OCI-LY3 (cell line): ENCODE results near the gene MYF5.

Experiments used
- H2AFZ ChIP-seq: fragments of 200-600, 300-600 bp; shearing (Covaris generic); 2 replicates; pipeline ENCODE4 v1.6.0; 2014; ENCODE audit warnings: antibody characterized with exemption, low read depth, low read length
- H3K27ac ChIP-seq: fragments of 200-600, 300-600 bp; sonication (generic); 2 replicates; pipeline ENCODE4 v1.5.1; 2014; ENCODE audit warnings: mild to moderate bottlenecking, low read length, moderate library complexity, mixed read lengths
- H3K27me3 ChIP-seq: fragments of 200-600, 300-600 bp; sonication (generic); 2 replicates; pipeline ENCODE4 v1.6.1; 2014; ENCODE audit warnings: low read depth, low read length, mixed read lengths
- H3K36me3 ChIP-seq: fragments of 200-600, 300-600 bp; sonication (generic); replicated peaks from 2 replicates; pipeline ENCODE3; 2014; ENCODE audit warnings: low read depth, low read length, mixed read lengths
- H3K4me1 ChIP-seq: fragments of 300-600, 200-600 bp; sonication (generic); 2 replicates; pipeline ENCODE4 v1.6.1; 2014; ENCODE audit warnings: low read length, mixed read lengths
- H3K4me2 ChIP-seq: fragments of 200-600, 300-600 bp; sonication (generic); 2 replicates; pipeline ENCODE4 v1.6.1; 2014; ENCODE audit warnings: low read length, mixed read lengths
- H3K4me3 ChIP-seq: fragments of 300-600, 200-600 bp; sonication (generic); 2 replicates; pipeline ENCODE4 v1.5.1; 2014; ENCODE audit warnings: antibody characterized with exemption, mild to moderate bottlenecking, low read length, moderate library complexity
- H3K79me2 ChIP-seq: fragments of 300-600, 200-600 bp; shearing (Covaris generic); 2 replicates; pipeline ENCODE4 v1.6.1; 2014; ENCODE audit warnings: mild to moderate bottlenecking, low read length, mixed read lengths
- H3K9ac ChIP-seq: fragments of 300-600, 200-600 bp; shearing (Covaris generic); 2 replicates; pipeline ENCODE4 v1.6.0; 2014; ENCODE audit warnings: mild to moderate bottlenecking, low read length, moderate library complexity
- H3K9me3 ChIP-seq: fragments of 200-600, 300-600 bp; shearing (Covaris generic); 2 replicates; pipeline ENCODE4 v1.6.1; 2014; ENCODE audit warnings: low read length, mixed read lengths; ENCODE audit not compliant: insufficient read depth
- H4K20me1 ChIP-seq: fragments of 200-600, 300-600 bp; sonication (generic); 2 replicates; pipeline ENCODE4 v1.6.1; 2016; ENCODE audit warnings: low read length, mixed read lengths; ENCODE audit not compliant: insufficient read depth
- CTCF ChIP-seq: fragments of 200-600, 300-600 bp; sonication (generic); IDR thresholded peaks from 2 replicates; pipeline ENCODE4 v1.5.1; 2014; ENCODE audit warnings: antibody characterized with exemption, low read length, low read depth
- EZH2phosphoT487 ChIP-seq: fragments of 200-600 bp; shearing (Covaris generic); IDR thresholded peaks from 2 replicates; pipeline ENCODE4 v1.6.1; 2018; ENCODE audit warnings: antibody characterized with exemption, mixed run types, low read depth

Gene MYF5

GRCh38 chr12:80684077-80684495, 32.6 kb upstream of the MYF5 start:
- Histone ChIP-seq H3K27me3 (no peaks in the 10 kb centered on the region), H3K4me3 (no peak overlapping the region), H3K27ac (no peak overlapping the region), H3K79me2 (no peaks in the 10 kb centered on the region), H3K9me3 (no peaks in the 10 kb centered on the region), H3K4me1 (no peaks in the 10 kb centered on the region), H3K9ac (no peak overlapping the region), H3K4me2 (no peak overlapping the region), H4K20me1 (no peaks in the 10 kb centered on the region), H3K36me3 (no peaks in the 10 kb centered on the region), H2AFZ (no peak overlapping the region)
- TF ChIP-seq CTCF (no peak), EZH2phosphoT487 (no peak)

- no peak overlapping the region for H3K27ac ChIP-seq
- no peaks in the 10 kb centered on the region for H3K79me2 ChIP-seq
- no peak overlapping the region for H3K4me3 ChIP-seq
- H3K36me3 ChIP-seq: no peaks in the 10 kb centered on the region
- H2AFZ ChIP-seq: no peak overlapping the region
- H4K20me1 ChIP-seq: no peaks in the 10 kb centered on the region
- H3K4me2 ChIP-seq: no peak overlapping the region
- TF ChIP-seq EZH2phosphoT487 (no peak), CTCF (no peak)
- H3K9ac ChIP-seq: no peak overlapping the region
- H3K9me3 ChIP-seq: no peaks in the 10 kb centered on the region
- peaks cover 10% of the 10 kb centered on the region for H3K4me1 ChIP-seq
- H3K27me3 ChIP-seq: no peaks in the 10 kb centered on the region
These were observed 26.6 kb upstream of the MYF5 start for GRCh38 chr12:80690090-80690489.

GRCh38 chr12:80690513-80690912, 26.2 kb upstream of the MYF5 start:
- Histone ChIP-seq H3K27me3 (no peaks in the 10 kb centered on the region), H3K79me2 (no peaks in the 10 kb centered on the region), H3K4me2 (no peak overlapping the region), H3K9me3 (no peaks in the 10 kb centered on the region), H4K20me1 (no peaks in the 10 kb centered on the region), H3K9ac (no peak overlapping the region), H2AFZ (no peak overlapping the region), H3K4me3 (no peak overlapping the region), H3K27ac (no peak overlapping the region), H3K36me3 (no peaks in the 10 kb centered on the region), H3K4me1 (peaks cover 10% of the 10 kb centered on the region)
- TF ChIP-seq CTCF: no peak
- TF ChIP-seq EZH2phosphoT487: no peak

- Histone ChIP-seq H3K27me3 (no peaks in the 10 kb centered on the region), H3K9ac (no peak overlapping the region), H3K4me3 (no peak overlapping the region), H3K9me3 (no peaks in the 10 kb centered on the region), H2AFZ (no peak overlapping the region), H3K27ac (no peak overlapping the region), H3K36me3 (no peaks in the 10 kb centered on the region), H4K20me1 (no peaks in the 10 kb centered on the region), H3K4me1 (peaks cover 10% of the 10 kb centered on the region), H3K4me2 (no peak overlapping the region), H3K79me2 (no peaks in the 10 kb centered on the region)
- no peak for TF ChIP-seq EZH2phosphoT487
- no peak for TF ChIP-seq CTCF
These were observed 24.6 kb upstream of the MYF5 start for GRCh38 chr12:80692114-80692513.
